Measurements from ENCODE around the gene TSPAN11.

Gene TSPAN11

GRCh38 chr12:30979371-30980259, 53.1 kb downstream of the TSPAN11 start:
- DNase-seq (ENCODE audit: low spot score), result no peak

- DNase-seq (ENCODE audit: low spot score), result no peak
Observed at GRCh38 chr12:30980955-30981662, 54.6 kb downstream of the TSPAN11 start.

GRCh38 chr12:30982413-30982812, 55.9 kb downstream of the TSPAN11 start:
- no peak for DNase-seq (ENCODE audit: low spot score)

- no peak for DNase-seq (ENCODE audit: low spot score)
Observed at GRCh38 chr12:30985814-30986452, 59.4 kb downstream of the TSPAN11 start.

GRCh38 chr12:30988086-30988485, 61.5 kb downstream of the TSPAN11 start:
- DNase-seq (ENCODE audit: low spot score), result no peak

- DNase-seq (ENCODE audit: low spot score), result no peak
Observed at GRCh38 chr12:30988646-30989286, 62.2 kb downstream of the TSPAN11 start.

- DNase-seq (ENCODE audit: low spot score), result no peak
Observed at GRCh38 chr12:30989754-30990153, 63.2 kb downstream of the TSPAN11 start.

- no peak for DNase-seq (ENCODE audit: low spot score)
Observed at GRCh38 chr12:30990316-30990715, 63.8 kb downstream of the TSPAN11 start.

GRCh38 chr12:30990776-30991175, 64.2 kb downstream of the TSPAN11 start:
- DNase-seq (ENCODE audit: low spot score), result no peak

- DNase-seq (ENCODE audit: low spot score), result no peak
Observed at GRCh38 chr12:30991466-30991865, 64.9 kb downstream of the TSPAN11 start.

- DNase-seq (ENCODE audit: low spot score), result no peak
Observed at GRCh38 chr12:30992381-30992780, 65.8 kb downstream of the TSPAN11 start.

- no peak for DNase-seq (ENCODE audit: low spot score)
Observed at GRCh38 chr12:30993766-30994165, 67.2 kb downstream of the TSPAN11 start.

GRCh38 chr12:30994274-30994673, 67.7 kb downstream of the TSPAN11 start:
- DNase-seq (ENCODE audit: low spot score), result no peak

- DNase-seq (ENCODE audit: low spot score), result no peak
Observed at GRCh38 chr12:30996255-30996654, 69.7 kb downstream of the TSPAN11 start.

GRCh38 chr12:30996752-30997151, 70.2 kb downstream of the TSPAN11 start:
- no peak for DNase-seq (ENCODE audit: low spot score)

- DNase-seq (ENCODE audit: low spot score), result no peak
Observed at GRCh38 chr12:30997685-30998440, 71.3 kb downstream of the TSPAN11 start.

- DNase-seq (ENCODE audit: low spot score), result no peak
Observed at GRCh38 chr12:30999011-30999410, 72.5 kb downstream of the TSPAN11 start.

- no peak for DNase-seq (ENCODE audit: low spot score)
Observed at GRCh38 chr12:30999723-31000122, 73.2 kb downstream of the TSPAN11 start.

GRCh38 chr12:31000751-31001150, 74.2 kb downstream of the TSPAN11 start:
- DNase-seq (ENCODE audit: low spot score), result no peak

GRCh38 chr12:31001581-31002360, 75.2 kb downstream of the TSPAN11 start:
- no peak for DNase-seq (ENCODE audit: low spot score)

GRCh38 chr12:31002361-31002725, 75.8 kb downstream of the TSPAN11 start:
- no peak for DNase-seq (ENCODE audit: low spot score)

Measured in CD4-positive, alpha-beta T cell treated with Interleukin-15 for 4 hours (primary cell).